Occipital lobe (tissue), 2 donors: Measurements from ENCODE around the gene NDUFS7. TPM values are rescaled to one million over a fixed set of nuclear protein-coding genes. Genes with fewer than 3 reads are reported as not detected.

Experiments used
- DNase-seq: peaks from one replicate; lab custom pipeline; 2025; lab: John Stamatoyannopoulos, UW
- total RNA-seq: library from RNA; depleted of rRNA; stranded (reverse); fragments of >200 nt; gene quantifications from one replicate; pipeline ENCODE4 v1.2.3, GENCODE V29; 2014

Gene NDUFS7
- total RNA-seq, 1 donor from 2014 or later = 26.5 TPM

DNA sequence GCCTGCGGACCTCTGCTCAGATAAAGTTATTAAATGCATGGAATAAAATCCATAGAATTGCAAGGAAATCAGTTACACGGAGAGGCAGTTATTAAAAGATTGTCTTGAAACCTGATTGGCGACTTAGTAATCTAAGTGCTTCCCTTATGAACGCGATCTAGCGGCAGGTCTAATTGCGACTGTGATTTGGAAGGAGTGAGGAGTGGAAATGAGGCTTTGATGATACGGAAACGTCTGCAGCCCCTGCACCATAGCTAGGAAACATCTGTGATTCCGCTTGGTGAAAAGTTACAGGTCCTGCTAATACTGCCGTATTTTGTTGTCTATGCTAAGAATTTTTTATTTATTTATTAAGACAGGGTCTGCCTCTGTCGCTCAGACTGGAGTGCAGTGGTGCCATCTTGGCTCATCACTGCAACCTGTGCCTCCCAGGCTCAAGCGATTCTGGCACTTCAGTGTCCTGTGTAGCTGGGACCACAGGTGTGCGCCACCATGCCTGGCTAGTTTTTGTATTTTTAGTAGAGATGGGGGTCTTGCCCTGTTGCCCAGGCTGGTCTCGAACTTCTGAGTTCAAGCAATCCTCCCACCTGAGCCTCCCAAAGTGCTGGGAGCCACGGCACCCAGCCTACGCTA lies 887 bp downstream of the NDUFS7 start:
- DNase-seq = no peak

DNA sequence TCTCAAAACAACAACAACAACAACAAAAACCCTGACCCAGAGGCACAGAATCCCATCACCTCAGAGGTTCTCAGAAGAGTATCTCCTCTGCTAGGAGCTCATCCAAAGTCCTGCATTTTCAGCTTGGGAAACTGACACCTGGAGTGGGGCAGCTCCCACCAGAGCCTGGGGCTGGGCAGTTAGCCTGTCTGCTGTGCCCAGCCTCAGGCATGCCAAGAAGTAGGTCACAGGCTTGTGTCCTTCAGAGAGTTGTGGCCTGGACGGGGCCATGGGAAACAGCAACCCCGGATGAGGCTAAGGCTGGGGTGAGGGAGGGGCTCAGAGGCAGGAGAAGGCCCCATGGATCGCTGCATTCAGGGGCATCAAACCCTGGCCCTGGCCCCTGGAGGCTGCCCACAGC lies 2.1 kb downstream of the NDUFS7 start:
- DNase-seq = no peak

DNA sequence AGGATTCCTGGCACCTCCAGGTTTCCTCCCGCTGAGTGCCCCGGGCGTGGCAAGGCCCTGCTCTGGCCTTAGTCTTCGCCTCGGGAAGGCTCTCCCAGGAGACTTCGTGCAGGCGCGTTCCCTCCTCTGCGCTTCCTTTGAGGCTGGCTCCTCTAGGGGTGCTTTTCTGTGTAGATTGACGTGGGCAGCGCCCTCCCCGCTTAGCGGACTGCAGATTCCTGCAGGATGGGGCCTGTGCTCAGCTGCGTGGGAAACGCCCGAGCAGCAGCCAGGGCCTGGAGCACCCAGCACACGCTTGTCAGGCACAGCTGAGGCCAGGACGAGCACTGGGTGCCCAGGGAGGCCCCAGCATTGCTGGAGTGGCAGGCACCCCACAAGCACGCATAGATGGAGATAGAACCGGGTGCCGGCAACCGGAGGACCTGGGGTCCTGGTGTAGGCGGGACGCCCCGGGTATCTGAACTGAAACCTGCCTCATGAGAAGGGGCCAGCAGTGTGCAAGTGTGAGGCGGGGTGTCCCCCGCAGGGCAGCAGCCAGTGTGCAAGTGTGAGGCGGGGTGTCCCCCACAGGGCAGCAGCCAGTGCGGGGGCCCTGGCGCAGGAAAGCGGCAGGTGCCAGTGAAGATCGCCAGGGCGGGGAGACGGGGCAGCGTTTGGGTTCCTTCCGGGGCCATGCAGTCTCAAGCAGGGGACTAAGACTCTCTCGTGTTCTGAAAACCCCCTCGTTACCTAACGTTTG lies 3.4 kb downstream of the NDUFS7 start:
- DNase-seq = no peak

DNA sequence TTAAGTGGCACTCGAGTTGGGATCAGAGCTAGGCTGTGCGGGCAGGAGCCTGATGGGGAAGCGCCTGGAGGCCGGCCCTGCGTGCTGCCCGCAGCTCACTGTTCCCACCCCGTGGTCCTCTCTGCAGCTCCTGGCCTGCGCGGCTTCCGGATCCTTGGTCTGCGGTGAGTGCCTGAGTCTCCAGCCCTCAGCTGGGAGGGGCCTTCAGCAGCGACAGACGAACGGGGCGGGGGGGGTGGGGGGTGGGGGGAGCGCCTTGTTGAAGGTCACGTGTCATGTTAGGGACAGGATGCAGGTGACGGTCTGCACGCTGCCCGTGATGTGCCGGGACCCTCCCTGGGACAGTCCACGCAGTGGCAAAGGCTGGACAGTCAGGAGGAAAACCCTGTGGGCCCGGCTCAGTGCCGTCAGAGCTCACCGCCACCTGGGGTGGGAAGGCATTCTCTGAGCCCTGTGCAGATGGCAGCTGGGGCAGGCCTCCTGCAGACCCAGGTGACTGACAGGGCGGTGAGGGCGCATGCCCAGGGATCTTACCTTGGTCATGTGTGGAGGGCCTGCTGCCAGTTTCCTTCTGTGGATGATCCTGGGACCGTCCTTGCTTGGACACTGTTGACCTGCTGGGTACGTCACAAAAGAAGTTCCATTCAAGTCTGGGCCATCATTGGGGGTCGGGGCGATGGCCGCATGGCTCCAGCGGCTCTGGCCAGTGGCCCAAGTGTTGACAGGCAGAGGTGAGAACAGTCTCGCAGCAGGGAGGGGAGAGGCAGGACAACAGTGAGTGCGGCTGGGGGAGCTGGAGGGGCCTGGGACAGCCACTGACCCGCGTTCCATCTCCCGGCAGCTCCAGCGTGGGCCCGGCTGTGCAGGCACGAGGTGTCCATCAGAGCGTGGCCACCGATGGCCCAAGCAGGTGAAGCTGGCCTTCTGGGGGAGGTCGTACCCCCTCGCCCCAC lies 4.3 kb downstream of the NDUFS7 start:
- DNase-seq = no peak

DNA sequence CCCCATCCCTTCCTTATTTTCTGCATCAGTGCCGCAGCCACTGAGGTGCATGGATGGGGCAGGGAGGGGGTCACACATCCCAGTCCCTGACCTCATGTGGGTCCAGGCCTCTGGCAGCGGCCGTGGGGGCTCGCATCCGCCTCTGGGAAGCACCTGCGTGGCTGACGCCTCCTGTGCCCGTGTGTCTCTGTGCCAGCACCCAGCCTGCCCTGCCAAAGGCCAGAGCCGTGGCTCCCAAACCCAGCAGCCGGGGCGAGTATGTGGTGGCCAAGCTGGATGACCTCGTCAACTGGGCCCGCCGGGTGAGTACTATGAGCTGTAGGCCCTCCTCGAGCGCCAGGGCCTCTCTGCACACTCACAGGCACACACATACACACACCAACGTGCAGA lies 4.9 kb downstream of the NDUFS7 start:
- DNase-seq = no peak

DNA sequence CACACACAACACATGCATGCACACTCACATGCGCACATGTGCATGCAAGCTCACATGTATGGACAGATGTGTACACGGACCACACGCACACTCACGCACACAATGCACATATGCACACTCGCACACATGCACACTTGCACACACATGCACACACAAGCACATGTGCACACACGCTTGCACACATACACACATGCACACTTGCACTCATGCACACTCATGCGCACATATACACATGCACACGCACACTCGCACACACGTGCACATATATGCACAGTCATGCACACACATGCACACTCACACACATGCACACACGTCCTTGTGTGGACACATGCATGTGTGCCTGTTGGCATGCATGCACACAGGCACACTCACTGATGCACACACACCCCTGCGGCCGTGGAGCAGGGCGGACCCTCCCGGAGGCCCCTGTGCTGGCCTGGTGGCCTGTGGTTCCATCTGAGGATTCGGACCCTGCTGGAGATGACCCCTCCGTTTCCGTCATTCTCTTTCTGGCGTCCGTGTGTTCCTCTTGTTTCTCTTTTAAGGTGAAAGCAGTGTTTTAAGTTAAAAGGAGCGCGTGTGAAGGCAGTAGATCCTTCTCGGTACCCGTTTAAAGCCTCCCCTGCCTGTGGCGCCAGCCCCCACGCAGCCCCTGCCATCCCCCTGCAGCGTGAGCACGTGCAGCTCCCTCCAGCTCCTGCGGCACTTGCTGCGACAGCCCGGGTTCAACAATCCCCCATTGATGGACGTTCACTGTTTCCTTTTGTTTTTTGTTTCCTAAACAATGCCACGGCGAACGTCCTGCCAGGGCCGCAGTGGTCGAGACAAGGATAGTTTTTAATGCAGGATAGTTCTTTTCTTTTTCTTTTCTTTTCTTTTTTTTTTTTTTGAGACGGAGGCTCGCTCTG lies 5.6 kb downstream of the NDUFS7 start:
- peak; percentile 54 for DNase-seq

DNA sequence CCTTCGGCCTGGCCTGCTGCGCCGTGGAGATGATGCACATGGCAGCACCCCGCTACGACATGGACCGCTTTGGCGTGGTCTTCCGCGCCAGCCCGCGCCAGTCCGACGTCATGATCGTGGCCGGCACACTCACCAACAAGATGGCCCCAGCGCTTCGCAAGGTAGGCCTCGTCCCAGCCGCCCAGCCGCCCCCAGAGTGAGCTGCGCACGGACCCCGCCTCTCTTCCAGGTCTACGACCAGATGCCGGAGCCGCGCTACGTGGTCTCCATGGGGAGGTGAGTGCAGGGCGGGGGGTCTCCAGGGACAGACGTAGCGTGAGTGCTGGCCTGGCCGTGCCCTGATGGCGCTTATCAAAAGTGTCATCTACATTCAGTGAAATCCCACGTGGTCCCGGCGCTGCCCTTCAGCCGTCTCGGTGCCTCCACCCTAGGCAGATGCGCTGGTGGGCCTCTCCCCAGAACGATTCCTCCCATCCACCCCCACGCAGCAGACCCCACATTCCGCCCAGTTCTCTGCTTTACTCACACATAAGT lies 7.2 kb downstream of the NDUFS7 start:
- no peak for DNase-seq

DNA sequence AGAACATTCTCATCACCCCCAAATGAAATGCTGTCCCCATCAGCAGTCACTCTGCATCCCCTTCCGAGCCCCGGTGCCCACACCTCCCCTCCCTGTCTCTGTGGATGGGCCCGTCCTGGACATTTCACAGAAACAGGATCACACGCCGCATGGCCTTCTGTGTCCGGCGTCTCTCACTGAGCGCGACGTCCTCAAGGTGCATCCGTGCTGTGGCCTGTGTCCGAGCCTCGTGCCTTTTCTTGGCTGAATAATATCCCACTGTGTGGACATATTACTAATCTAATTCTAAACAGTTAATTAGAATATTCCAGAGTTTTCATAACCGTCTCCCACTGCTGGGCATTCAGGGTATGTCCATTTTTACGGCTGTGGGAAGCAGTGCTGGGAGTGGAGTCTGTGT lies 8.7 kb downstream of the NDUFS7 start:
- DNase-seq = no peak

DNA sequence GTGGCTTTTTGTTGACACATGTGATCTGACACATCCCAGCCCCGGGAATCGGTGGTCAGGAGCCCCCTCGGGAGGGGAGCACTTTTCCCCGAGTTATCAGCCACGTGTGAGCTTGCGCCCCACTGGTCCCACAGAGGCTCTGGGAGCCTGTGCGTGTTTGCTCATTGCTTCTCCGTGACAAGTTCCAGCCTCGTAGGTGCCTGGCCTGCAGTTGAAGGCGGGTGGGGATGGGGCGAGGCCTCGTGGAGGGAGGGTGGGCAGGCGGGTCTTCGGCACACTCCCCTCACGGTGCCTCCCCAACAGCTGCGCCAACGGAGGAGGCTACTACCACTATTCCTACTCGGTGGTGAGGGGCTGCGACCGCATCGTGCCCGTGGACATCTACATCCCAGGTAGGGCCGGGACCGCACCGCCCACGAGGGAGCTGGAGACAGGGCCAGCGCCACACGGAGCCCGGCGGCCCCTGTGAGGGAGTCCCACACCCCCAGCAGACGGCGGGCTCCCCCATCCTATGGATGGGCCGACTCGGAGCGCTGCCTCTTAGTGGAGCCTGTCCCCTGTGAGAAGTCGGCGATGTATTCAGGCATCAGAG lies 9.3 kb downstream of the NDUFS7 start:
- no peak for DNase-seq

DNA sequence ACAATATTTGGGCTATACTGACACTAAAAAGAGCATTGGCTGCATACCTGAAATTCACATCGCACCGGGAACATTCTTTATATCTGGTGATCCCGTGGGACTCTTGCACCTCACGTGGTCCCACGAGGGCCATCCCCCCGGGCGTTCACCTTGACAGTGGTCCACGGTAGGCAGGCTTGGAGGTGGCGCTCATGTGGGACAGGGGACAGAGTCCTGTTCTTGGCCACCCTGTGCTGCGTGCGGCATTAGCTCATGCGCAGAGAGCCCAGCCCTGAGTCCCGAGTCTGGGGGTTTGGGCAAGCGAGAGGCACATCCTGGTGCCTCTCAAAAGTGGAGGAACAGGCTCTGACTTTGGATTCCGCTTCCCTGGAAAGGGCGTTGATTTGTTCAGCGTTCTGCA lies 10.1 kb downstream of the NDUFS7 start:
- no peak for DNase-seq

DNA sequence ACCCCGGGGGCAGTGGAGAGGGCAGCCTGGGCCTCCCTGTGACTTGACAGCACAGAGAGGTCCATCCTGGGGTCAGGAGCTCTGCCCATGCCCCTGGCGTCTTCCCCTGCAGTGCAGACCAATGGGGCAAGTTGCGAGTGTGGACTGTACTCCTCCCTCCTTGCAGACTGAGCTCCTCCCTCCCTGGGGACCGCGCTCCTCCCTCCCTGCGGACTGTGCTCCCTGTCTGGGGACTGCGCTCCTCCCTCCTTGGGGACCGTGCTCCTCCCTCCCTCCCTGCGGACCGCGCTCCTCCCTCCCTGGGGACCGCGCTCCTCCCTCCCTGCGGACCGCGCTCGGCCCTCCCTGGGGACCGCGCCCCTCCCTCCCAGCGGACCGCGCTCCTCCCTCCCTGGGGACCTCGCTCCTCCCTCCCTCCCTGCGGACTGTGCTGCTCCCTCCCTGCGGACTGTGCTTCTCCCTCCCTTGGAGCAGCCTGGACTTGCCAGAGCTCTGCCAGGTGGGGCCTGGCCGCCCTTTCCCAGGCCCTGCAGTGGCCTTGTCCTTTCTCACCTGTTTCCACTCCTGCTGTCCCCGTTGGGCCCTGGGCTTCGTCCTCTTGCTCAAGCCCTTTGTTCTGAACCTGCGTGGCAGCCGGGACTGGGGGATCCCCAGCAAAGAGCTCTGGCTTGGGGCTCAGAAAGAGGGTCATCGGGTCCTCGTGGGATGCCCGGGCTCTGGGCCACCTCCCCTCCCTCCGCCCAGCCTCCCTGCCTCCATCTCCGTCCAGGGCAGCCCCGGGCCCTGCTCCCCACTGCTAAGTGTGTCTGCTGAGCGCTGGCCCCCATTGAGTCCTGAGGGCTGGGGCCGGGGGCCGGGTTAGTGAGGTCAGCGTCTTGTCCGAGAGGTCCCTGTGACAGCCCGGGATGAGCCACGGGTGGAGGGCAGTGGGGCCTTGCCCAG lies 10.8 kb downstream of the NDUFS7 start:
- no peak for DNase-seq

DNA sequence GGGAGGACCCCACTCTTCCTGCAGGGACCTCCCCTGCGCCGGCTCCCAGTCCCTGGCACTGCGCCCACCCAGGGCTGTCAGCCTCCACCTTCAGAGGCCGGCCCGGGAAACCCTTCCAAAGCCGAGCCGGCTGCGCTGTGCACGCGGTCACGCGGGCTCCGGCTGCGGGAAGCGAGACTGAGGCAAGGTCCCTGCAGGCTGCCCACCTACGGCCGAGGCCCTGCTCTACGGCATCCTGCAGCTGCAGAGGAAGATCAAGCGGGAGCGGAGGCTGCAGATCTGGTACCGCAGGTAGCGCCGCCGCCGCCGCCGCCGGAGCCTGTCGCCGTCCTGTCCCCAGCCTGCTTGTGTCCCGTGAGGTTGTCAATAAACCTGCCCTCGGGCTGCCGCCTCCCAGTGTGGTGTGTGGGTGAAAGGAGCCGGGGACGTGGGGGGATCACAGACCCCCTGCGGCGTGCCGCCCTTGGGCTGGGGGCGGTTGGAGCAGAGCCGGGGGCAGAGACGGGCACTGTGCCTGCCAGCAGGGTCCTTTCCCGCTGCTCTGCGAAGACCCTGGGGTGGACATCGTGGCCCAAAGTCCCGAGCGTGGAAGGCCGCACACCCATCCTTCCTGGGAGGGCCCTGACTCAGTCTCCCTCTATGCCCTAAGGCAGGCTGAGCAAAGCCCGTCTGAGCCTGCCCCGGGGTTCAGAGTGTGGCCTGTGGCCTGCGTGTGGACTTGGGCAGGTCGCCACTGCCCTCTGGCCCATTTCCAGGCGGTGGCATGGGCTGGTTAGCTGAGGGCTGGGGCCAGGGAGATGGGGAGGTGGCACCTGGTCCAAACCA lies 11.7 kb downstream of the NDUFS7 start:
- no peak for DNase-seq

DNA sequence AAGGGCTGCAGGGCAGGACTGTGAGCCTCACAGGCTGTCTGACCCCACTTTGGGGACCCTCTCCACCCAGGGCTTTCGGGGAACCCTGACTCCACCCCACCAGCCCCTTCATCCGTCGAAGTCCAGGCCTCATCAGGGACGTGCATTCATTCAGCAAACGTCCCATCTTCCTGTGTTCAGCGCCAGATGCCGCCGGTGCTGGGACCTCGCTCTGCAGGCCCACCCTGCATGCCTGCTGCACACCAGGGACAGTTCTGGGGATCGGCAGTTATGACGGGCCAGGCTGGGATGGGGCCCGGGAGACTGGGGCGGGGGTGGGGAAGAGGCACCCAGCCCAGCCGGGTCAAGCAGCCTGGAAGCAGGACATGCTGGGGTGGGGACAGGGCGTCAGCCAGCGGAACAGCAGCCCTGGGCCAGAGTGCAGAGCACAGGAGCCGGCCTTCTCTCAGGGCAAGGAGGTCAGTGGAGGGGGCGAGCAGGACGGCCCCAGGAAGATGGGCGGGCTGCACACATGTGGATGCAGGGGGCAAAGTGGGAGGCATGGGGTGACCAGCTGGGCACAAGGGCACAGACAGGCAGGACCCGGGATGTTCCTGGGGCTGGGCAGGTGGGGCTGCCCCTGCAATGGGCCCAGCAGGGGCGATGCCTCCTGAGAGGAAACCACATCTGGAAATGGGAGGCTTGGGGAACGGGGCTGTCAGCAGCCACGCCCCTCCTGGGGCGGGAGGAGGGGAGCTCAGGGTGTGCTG lies 12.5 kb downstream of the NDUFS7 start:
- no peak for DNase-seq

DNA sequence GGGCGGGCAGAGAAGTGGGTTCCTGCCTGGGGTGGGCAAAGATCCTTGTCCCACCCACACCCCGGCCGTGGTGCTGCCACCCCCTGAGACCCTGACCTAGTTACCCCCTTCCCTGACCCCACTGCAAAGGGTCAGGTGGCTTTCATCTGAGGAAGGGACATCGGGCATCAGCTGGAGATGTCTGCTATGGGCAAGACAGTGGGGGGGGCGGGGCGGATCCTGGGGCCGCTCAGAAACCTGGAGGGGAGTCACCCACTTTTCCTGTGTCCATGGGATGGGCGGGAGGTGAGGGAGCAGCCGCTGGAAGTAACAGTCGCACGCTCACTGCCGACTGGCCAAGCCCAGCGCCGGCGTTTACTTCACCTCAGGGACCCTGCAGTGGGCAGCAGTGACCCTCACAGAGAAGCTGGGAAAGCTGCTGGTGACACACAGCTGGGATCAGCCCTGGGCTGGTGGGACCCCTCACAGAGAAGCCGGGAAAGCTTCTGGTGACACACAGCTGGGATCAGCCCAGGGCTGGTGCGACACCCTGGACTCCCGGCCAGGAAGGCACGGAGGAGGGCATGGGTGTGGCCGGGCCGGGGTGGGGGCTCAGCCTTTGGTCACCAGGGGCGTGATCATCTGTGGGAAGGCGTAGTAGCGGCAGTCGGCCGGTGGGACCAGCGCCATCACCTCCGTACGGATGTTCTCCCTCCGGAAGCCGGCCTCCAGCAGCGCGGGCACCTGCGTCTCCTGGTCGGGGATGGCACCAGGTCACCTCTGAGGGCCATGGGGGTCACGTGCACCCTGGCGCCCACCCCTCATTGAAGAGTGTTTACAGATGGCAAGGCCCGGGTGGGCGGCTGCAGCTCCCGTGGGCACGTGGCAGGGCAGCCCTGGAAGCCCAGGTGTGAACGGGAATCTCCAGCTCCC lies 13.3 kb downstream of the NDUFS7 start:
- DNase-seq = no peak

DNA sequence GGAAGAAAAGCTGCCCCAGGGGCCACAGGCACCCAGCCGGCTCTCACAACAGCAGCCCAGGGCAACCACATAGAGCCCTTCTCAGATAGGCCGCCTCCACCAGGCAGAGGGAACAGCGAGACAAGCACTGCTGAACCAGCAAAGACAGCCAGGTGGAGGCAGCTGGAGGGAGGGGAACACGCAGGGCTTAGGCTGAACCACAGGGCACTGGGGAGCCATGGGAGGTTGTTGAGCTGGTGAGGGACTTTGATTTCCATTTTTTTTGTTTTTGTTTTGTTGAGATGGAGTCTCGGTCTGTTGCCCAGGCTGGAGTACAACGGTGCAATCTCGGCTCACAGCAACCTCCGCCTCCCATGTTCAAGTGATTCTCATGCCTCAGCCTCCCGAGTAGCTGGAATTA lies 14.1 kb downstream of the NDUFS7 start:
- DNase-seq = no peak

DNA sequence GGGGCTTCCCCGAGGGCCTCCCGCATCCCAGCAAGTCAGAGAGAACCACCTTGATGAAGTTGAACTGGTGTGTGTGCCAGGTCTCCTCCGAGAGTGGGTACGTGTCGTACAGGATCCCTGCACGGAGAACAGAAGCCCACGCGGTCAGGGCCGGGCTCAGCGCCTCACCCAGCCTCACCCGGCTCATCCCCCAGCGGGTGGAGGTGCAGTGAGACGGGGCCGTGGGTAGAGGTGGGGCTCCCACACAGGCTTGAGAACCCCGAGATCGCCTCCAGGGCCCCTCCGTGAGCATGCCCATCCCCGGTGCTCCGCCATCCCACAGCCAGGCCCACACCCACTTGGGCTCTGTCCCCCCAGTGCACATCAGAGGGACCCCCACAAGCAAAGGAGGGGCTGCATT lies 15.4 kb downstream of the NDUFS7 start:
- DNase-seq = no peak

DNA sequence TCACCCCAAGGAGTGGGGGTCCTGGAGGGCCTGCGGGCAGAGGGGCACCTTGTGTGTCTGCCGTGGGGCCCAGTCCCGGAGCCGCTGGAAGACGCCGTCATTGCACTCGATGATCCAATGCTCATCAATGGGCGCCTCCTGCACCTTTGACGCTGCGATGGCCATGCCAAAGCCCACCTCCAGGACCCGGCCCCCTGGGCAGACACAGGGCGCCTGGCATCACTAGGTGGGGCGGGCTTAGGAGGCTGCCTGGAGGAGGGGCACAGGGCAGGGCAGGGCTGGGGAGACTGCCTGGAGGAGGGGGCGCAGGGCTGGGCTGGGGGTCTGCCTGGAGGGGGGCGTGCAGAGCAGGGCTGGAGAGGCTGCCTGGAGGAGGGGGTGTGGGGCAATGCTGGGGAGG lies 16.0 kb downstream of the NDUFS7 start:
- DNase-seq = no peak
